Cerebellar nuclear complex (tissue), 1 donor: ENCODE results near the gene SLC6A13.
A peak's percentile ranks its signal among the peaks of the same experiment; 100 is the strongest.
"Not testable (repeated sequence)": the region's sequence is repeated elsewhere in the genome, so short reads cannot be mapped to it uniquely, and the experiment has no call there.

ENCODE experiments used
- DNase-seq, 2 experiments: peaks; one replicate each; lab custom pipeline; 2025; lab: John Stamatoyannopoulos, UW

SLC6A13 gene

DNA sequence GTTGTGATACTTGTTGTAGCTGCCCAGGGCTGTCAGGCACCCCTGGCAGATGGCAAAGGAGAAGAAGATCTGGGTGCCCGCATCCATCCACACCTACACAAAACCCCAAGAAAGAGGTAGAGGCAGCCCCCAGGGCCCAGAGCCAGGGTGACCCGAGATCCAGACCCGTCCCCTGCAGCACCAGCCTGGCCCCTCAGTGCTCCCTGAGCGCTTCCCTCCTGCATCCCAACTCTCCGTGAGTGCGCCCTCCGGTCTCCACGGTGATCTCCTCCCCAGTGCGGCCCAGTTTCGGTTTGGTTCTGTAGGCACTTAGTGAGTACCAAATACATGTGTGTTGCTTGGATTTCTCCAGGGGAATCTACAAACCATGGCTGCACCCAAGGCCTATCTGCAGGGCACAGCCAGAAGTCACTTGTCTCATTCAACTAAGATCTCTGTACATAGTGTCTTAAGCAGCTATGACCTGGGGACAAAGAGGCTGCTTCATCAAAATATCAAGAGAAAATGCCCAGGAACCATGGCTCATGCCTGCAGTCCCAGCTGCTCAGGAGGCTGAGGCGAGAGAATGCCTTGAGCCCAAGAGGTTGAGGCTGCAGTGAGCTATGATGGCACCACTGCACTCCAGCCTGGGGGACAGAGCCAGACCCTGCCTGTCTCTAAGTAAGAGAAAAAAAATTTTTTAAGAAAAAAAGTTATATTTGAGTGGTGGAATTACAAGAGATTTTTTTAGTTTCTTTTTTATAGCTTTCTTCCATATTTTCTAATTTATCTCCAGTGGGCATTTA is 64.5 kb downstream of the SLC6A13 start:
- no peak for DNase-seq

DNA sequence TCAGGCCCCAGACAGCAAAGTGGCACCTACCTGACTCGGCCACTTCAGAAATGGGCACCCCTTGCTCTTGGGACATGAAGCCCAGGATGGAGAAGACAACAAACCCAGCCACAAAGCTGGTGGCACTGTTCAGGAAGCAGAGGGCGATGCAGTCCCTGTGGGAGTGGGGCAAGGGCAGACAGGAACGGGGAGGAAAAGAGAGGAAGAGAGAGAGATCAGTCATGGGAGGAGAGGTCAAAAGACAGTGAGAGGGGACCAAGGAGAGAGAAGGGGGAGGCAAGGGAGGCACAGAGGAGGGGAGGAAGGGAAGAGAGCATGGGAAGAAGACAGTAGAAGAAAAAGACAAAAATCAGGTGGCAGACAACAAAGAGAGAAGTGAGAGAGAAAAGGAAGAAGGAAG is 65.3 kb downstream of the SLC6A13 start:
- DNase-seq = no peak

DNA sequence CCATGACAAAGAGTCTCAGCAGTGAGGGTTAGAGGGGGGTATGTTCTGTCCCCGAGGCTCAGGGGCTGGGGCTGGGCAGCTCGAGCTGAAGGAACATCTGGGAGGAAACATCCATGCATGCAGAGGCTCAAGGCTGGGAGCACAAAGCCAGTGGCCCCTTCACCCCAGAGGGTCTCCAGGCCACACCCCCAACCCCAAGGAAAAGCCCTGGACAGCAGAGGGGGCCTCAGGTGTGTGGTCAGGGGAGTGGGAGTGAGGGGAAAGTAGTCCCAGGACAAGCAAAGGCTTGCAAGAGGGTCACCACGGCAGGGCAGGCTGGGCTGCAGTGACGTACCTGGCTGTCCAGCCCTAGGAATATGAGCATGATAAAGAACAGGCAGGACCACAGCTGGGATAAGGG is 66.2 kb downstream of the SLC6A13 start:
- no peak for DNase-seq

DNA sequence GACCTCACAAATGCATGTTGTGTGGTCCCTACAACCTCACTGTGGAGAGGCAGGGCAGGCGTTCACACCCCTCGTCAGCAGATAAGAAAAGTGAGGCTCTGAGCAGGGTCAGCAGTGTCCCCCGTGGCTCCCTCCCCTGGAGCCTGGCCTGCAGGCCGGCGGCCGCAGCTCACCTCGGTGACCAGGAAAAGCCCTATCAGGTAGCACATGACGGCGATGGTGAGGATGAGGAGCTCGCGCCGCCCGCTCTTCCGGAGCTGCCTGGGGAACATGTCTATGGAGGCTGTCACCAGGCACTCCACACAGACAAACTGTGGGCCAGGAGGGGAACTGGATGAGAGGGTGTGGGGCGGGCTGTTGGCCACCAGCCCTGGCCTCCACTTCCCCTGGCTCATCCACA is 66.7 kb downstream of the SLC6A13 start:
- DNase-seq = no peak

DNA sequence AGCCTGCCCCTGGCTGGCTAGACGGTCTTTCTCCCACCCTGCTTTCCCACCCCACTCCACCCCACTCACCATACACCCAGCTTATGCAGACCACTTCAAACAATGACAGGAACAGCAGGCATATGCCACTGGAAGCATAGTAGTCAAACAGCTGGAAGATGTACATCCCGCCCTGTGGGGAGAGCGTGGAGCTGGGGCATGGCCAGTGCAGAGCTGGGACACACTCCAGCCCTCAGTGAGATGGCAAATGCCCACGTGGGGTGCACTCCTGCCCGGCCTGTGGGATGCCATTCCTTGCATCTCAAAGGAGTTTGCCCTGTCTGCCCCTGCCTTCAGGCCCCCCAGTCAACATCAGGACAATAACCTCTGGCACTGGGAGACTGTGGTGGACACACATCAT is 67.5 kb downstream of the SLC6A13 start:
- DNase-seq = no peak

DNA sequence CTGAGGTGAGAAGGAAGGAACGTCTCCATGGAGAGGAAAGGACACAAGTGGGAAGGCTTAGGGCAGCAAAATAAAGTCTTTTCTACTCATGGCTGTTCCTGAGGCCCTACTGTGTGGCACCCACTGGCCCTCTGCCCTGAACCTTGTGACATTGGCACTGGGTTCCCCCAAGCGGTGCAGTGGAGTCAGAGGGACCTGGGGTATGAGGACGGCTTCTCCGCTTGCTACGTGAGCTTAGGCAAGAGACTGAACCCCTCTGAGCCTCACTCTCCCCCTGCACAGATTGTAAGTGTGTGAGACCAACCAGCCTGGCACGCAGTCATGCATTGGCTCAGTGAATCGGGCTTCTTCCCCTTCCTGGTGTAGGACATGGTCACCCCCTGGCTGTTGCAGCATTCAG is 68.4 kb downstream of the SLC6A13 start:
- DNase-seq = no peak

DNA sequence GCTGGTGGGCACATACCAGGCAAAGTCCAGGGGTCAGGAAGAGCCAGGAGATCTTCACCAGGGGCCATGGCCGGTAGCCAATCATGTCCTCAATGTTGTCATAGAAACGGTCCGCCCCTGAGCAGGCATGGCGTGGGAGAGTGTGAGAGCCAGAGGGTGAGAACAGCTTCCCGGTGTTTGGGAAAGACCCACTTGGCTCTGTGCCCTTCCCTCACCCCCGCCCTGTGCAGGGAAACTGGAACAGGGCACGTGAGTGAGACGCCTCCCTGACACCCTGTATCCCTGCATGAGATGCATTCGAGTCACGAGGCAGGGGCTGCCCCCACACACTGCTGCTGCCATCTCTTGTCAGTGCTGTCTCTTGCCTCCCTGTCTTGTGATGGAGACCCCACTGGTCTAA is 69.4 kb downstream of the SLC6A13 start:
- no peak for DNase-seq

DNA sequence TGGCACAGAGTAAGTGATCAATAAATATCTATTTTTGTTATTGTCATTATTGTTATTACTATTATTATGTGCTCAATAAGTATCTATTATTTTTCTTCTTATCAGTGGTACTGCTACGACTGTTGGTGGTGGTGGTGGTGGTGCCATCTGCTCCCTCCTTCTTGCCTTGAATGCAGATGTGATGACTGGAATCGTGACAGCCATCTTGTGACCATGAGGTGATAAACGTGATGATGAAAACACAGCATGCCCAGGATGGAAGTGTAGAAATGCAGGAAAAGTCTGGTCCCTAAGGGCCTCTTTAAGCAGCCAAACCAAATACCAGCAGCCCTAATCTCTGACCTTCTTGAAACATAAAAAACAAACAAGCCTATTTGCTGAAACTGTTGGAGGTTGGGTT is 71.1 kb downstream of the SLC6A13 start:
- no peak for DNase-seq

DNA sequence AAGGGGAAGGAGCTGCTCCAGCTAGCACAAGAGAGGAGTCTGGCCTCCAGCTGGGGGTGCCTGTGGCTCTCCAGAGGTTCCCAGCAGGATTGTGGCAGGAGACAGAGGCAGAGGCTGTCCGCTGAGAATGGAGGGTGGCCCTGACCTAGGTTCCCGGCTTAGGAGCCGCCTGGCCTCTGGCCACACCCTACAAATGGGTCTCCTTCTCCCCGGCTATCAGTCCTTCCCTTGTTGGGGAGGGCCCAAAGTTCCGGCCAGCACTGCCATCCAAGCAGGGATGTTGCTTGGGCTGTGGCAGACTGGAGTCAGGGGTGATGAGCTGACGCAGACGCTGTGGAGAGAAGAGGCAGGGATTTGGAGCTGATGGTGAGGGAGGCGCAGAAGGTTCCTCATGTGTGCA is 71.8 kb downstream of the SLC6A13 start:
- no peak for DNase-seq

DNA sequence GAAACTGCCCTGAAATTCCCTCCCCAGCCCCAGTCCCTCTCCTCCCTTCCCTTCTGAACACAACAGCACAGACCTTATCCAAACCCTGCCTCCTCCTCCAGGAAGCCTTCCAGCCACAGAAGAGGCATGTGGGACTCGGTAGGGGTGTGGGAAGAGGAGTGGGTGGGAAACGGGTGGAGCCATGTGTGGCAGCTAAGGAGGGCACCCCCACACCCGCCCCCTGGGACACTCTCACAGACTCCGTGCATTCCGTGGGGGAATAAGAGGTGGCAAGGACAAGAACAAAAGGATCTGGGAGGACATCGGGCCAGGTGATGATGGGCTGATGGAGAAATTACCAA is 73.0 kb downstream of the SLC6A13 start:
- no peak for DNase-seq

DNA sequence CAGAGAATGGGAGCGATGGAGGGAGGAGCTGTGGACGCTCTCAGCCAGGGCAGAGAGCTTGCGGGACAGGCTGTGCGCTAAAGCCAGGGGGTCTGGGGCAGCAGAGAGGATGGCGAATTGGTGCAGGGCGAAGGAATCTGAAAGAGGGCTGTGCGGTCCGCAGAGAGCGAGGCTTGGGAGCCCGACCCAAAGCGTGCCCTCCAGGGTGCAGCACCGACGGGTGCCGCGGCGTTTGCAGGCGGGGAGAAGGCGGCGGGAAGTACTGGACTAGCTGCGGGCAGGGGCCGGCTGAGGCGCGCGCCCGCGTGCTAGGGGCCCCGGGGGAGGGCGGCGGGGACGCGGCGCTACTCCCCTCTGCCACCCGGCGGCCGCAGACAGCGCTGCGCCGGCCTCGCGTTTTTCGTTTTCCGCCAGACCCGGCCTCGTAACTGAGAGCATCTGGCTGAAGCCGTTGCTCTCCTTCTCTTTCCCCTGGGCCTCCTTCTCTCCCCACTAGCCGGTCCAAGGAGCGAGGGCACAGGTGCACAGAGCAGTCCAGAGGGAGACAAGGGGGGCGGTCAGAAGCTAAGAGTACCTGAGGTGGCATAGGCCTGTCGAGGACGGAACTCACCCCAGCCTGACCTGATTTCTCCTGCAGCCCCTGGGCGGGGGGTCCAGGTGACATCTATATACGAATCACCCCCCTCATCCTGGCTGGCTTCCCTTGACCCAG is 73.6 kb downstream of the SLC6A13 start:
- DNase-seq = peak in 1 of 2 experiments; percentile 21

DNA sequence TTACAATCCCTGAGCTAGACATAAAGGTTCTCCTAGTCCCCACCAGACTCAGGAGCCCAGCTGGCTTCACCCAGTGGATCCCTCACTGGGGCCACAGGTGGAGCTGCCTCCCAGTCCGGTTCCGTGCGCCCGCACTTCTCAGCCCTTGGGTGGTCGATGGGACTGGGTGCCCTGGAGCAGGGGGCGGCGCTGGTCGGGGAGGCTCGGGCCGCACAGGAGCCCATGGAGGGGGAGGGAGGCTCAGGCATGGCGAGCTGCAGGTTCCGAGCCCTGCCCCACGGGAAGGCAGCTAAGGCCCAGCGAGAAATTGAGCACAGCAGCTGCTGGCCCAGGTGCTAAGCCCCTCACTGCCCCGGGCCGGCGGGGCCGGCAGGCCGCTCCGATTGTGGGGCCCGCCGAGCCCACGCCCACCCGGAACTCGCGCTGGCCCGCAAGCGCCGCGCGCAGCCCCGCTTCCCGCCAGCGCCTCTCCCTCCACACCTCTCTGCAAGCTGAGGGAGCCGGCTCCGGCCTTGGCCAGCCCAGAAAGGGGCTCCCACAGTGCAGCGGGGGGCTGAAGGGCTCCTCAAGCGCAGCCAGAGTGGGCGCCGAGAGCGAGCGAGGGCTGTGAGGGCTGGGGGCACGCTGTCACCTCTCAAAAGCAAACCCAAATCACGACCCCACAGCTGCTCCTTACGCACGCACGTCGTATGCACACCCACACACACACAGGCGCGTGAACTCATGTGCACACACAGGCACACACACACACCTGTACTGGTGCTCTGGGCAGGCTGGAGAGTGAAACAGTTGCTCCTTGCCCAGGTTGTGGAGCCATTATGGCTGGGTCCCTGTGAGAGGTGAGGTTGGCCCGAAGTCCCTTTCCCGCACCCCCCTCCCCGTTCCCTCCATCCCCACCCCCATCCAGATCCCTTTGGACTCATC is 74.4 kb downstream of the SLC6A13 start:
- not testable (repeated sequence) for DNase-seq

DNA sequence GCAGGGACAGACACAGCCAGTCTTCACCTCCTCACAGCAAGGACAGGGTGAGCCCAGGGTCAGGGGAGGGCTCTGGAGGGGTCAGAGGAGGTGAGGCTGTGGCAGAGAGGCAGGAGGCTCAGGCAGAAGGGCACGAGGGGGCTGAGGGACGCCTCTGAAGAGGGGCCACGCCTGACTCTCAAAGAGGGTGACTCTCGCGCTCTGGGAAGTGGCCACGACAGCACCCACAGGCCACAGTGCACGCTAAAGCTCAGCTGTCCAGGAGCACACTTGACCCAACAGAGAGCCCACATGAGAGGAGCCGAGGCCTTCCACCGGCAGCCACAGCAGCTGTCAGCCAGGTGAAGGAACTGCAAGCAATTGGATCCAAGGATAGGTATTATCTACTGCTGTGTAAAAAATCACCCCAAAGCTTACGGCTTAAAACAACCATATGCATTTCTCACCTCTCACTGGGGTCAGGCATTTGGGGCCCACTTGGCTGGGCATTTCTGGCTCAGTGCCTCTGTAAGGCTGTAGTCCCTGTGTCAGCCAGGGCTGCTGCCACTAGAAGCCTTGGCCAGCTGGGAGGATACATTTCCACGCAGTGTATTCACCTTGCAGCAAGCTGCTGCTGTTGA is 76.5 kb downstream of the SLC6A13 start:
- no peak for DNase-seq

DNA sequence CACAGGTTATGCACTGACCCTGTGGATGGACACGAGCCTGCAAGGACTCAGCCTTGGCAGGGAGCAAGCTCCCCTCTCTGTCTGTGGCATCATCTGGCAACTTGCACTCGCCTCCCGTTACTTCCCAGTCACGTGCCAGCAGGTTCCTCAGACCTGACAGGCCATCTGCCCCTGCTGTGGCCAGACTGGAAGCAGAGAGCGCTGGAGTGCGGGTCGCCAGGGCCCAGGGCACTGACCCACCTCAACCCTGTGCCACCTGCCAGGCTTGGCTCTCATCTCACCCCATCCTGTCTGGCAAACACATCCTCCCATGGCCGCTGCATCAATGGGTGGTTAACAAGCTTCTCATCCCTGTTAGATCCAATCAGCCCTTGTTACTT is 77.1 kb downstream of the SLC6A13 start:
- peak in 1 of 2 experiments; percentile 25 for DNase-seq

DNA sequence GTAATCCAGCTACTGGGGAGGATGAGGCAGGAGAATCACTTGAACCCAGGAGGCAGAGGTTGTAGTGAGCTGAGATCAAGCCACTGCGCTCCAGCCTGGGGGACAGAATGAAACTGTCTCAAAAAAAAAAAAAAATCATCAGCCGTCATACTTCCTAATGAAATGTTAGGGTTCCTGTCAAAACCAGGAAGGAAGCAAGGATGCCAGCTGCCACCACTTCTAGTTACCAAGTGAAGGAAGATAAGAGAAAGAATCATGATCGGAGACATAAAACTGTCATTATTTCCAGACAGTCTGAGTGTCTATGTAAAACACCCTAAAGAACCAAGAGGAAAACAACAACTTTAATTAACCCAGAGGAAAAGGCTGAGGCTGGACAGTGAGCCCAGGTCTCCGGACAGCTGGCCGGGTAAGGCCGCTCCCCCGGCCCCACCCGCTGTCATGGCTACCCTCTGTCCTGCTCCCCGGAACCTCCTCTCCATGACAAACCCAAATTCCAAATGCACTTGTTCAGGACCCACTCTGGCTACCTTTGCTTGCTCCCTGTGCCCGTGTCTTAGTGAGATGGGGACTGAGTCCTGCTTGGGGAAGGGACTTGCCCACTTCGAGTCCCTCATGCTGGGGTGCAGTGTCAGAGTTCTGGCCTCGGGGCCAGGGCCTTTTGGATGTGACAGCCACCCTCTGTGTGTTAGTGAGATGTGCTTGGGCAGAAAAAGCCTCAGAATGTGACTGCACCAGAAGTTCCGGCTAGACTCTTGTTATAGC is 77.6 kb downstream of the SLC6A13 start:
- DNase-seq = no peak

DNA sequence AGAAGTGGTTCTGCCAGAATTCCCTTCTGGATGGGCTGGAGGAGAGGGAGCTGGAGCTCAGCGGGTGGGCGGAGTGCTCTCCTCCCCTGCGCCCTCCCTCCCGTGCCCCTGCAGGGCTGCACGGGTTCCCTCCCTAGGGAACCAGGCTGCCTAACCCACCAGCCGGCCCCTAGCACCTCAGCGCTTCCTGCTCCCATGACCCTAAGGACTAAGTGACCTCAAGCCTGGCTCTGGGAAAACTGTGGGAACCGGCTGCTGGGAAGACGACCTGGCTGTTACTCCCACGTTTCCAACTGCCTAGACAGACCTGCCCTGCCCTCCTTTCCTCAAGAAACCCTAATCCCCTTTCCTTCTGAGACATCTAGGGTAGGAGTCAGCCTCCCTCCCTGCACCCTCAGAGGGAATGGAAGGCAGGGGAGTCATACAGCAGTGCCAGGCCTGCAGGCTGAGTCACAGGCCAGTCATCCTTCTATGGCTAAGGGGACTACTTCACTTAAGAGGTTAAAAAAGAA is 80.2 kb downstream of the SLC6A13 start:
- DNase-seq = no peak

DNA sequence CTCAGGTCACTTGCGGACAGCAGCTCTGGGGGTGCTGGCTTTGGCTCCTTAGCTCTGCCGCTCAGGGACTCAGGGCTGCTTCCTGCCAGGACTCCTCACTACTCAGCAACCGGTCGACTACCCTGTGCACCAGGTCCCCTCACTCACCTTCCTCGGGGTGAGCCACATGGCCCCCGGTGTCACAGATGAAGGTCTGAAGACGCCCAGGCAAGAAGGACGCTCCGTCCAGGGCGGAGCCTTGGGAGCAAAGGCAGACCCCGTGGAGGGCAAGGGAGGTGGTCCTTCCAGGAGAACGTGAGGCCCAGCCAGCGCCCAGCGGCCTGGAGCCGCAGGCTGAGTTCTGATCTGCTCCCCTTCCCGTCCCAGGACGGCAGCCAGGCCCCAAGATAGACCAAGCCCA is 80.7 kb downstream of the SLC6A13 start:
- DNase-seq = no peak

DNA sequence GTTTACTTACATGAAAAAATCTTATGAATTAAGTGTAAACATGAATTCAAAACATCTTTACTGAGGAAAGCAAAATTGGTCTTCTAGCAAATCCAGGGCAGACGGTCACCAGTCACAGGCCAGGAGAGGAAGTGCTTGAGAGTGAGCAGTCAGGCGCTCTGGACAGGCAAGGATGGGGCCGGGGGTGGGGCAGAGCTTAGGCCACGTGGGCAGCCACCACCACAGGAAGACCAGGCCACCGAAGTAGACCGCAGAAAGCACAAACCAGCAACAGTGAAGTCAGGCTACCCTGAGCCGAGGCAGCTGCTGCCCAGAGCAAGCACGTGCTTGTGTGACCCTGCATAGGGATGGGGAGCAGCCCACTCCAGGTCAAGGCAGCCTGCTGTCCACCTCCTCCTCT is 82.2 kb downstream of the SLC6A13 start:
- DNase-seq = no peak

DNA sequence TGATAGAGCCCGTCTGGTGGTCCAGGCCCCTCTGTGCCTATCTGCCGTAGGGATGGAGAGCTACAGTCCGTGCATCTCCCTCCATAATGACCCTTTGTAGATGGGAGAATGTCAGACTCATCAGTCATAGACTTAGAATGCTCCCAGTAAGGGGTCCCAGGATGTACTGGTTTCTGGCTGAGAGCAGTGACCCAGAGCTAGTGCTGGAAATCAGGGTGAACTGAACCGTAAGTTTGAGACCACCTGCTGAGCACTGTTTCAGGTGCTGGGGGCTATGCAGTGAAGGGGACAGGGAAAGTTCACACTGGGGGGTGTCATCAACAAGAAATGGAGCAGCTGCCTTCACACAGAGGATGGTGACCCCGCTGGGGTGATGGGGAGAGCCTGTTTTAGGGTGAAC is 82.8 kb downstream of the SLC6A13 start:
- no peak for DNase-seq

DNA sequence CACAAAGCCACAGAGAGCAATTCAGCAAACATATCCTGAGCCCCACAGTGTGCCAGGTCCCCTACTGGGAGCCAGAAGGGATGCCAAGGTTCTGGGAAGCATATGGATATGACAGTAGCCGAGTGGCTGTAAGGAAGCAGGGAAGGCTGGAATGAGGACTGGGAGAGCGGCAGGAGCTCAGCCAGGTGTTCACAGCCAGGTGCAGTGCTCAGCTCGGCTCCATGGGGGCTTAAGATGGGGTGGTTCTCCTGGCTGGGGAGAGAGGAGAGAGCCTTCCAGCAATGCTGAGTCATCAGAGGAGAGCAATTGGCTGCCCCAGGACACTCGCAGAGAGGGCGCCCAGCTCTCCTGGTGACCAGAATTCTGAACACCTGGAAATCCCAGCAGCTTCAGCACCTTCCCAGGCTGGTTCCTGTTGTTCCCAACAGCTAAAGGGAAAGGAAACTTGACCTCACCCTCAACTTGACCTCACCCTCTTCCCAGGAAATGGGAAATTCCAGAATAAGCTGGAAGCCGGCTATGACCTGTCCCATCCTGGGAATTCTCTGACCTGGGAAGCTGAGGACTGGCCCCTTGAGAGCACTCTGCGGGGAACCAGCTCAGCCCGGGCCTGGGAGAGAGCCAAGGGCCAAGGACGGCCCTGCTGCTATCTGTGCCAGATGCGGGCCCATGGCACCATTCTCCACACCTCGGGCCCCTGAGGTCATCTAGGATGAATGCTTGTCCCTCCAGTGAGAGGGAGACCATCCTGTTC is 83.3 kb downstream of the SLC6A13 start:
- peak; percentile 29 to 79 for DNase-seq

DNA sequence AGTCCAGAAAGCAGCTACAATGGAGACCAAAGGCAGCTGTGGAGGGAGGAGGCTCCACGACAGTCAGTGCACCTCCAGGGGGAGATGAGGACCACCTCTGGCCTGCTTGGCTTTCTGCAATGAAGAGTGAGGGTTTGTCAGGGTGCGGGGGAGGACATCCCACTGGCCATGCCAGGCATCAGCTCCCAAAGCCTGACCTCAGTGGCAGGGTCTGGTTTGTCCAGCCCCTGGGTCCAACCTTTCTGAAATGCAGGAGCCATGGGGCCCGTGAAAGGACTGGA is 83.9 kb downstream of the SLC6A13 start:
- DNase-seq = no peak
